ENCODE results near the gene MAN2C1.

GRCh38 chr15:75321711-75322110, 46.7 kb downstream of the MAN2C1 start:
- TF ChIP-seq, protein P1, sequence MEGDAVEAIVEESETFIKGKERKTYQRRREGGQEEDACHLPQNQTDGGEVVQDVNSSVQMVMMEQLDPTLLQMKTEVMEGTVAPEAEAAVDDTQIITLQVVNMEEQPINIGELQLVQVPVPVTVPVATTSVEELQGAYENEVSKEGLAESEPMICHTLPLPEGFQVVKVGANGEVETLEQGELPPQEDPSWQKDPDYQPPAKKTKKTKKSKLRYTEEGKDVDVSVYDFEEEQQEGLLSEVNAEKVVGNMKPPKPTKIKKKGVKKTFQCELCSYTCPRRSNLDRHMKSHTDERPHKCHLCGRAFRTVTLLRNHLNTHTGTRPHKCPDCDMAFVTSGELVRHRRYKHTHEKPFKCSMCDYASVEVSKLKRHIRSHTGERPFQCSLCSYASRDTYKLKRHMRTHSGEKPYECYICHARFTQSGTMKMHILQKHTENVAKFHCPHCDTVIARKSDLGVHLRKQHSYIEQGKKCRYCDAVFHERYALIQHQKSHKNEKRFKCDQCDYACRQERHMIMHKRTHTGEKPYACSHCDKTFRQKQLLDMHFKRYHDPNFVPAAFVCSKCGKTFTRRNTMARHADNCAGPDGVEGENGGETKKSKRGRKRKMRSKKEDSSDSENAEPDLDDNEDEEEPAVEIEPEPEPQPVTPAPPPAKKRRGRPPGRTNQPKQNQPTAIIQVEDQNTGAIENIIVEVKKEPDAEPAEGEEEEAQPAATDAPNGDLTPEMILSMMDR (IDR thresholded peaks at IDR 0.05): no peak
- TF ChIP-seq POLR2A (IDR thresholded peaks at IDR 0.05): no peak

All from heart left ventricle (tissue), 13 donors.